GM23248 (cell line): ENCODE data around the gene EIF2B5. TPM values are rescaled to one million over a fixed set of nuclear protein-coding genes. Genes with fewer than 3 reads are reported as not detected.
"Not testable (repeated sequence)": the region's sequence is repeated elsewhere in the genome, so short reads cannot be mapped to it uniquely, and the experiment has no call there.

Experiments used
- DNase-seq: peaks from one replicate; pipeline ENCODE4 v3.0.0-alpha.2; 2015
- H2AFZ ChIP-seq: fragments of 200-600 bp; sonication (generic); 2 replicates; pipeline ENCODE4 v1.6.1; 2016; ENCODE audit warnings: antibody characterized with exemption
- H3F3A ChIP-seq: fragments of 200-600 bp; sonication (generic); 2 replicates; pipeline ENCODE4 v1.6.1; 2016; ENCODE audit warnings: mild to moderate bottlenecking, antibody characterized with exemption, mixed run types; ENCODE audit not compliant: insufficient read depth
- H3K27ac ChIP-seq: fragments of 200-600 bp; sonication (generic); 2 replicates; pipeline ENCODE4 v1.5.1; 2016; ENCODE audit warnings: mild to moderate bottlenecking
- H3K27me3 ChIP-seq: fragments of 200-600 bp; sonication (generic); replicated peaks from 2 replicates; pipeline ENCODE4 v1.6.1; 2016; ENCODE audit warnings: mild to moderate bottlenecking; ENCODE audit not compliant: insufficient read depth
- H3K36me3 ChIP-seq: fragments of 200-600 bp; sonication (generic); 2 replicates; pipeline ENCODE4 v1.6.1; 2016; ENCODE audit warnings: low read depth, mild to moderate bottlenecking
- H3K4me1 ChIP-seq: fragments of 200-600 bp; sonication (generic); 2 replicates; pipeline ENCODE4 v1.6.1; 2016; ENCODE audit warnings: mild to moderate bottlenecking; ENCODE audit not compliant: insufficient read depth
- H3K4me2 ChIP-seq: fragments of 200-600 bp; sonication (generic); one replicate; pipeline ENCODE4 v1.6.1; 2016; ENCODE audit warnings: mild to moderate bottlenecking; ENCODE audit not compliant: unreplicated experiment
- H3K4me3 ChIP-seq: fragments of 200-600 bp; sonication (generic); 2 replicates; pipeline ENCODE4 v1.5.1; 2016; ENCODE audit warnings: mild to moderate bottlenecking
- H3K79me2 ChIP-seq: fragments of 200-600 bp; sonication (generic); 2 replicates; pipeline ENCODE4 v1.6.1; 2016; ENCODE audit warnings: mild to moderate bottlenecking; ENCODE audit not compliant: insufficient read depth
- H3K9ac ChIP-seq: fragments of 200-600 bp; sonication (generic); 2 replicates; pipeline ENCODE4 v1.6.1; 2016; ENCODE audit warnings: mild to moderate bottlenecking
- H3K9me2 ChIP-seq: fragments of 200-600 bp; sonication (generic); 2 replicates; pipeline ENCODE4 v1.6.1; 2016; ENCODE audit warnings: mixed run types, mild to moderate bottlenecking, moderate library complexity; ENCODE audit not compliant: insufficient read depth
- H3K9me3 ChIP-seq: fragments of 200-600 bp; sonication (generic); one replicate; pipeline ENCODE4 v1.6.1; 2017; ENCODE audit warnings: low read depth
- H4K20me1 ChIP-seq: fragments of 200-600 bp; sonication (generic); 2 replicates; pipeline ENCODE4 v1.6.0; 2016; ENCODE audit not compliant: insufficient read depth
- EZH2 ChIP-seq: fragments of 200-600 bp; sonication (generic); IDR thresholded peaks from 2 replicates; pipeline ENCODE4 v1.6.1; 2018; ENCODE audit warnings: antibody characterized with exemption, mild to moderate bottlenecking; ENCODE audit not compliant: insufficient read depth, poor library complexity, severe bottlenecking
- EZH2phosphoT487 ChIP-seq: fragments of 200-600 bp; sonication (generic); IDR thresholded peaks from 2 replicates; pipeline ENCODE4 v1.6.1; 2018; ENCODE audit warnings: antibody characterized with exemption, moderate library complexity, mild to moderate bottlenecking, low read depth; ENCODE audit not compliant: insufficient read depth
- WGBS, 2 experiments: methylation state at CpG; one replicate each; pipeline ENCODE4 v1.1.6; 2015 to 2017; ENCODE audit warnings: low lambda C conversion rate in 2 of 2, low coverage in 1 of 2; ENCODE audit errors: missing lambda C conversion rate in 2 of 2; 5-methylcytosine and 5-hydroxymethylcytosine counted together
- in situ Hi-C: fragments of 300-500 bp; cut with MboI; formaldehyde crosslinking; loops from 2 replicates; pipeline ENCODE4 v1.15.0; 2020
- polyA plus RNA-seq: library from polyadenylated mRNA; unstranded; fragments of >200 nt; fragmentation: Nextera tagmentation; extraction: Ambion mirVana; gene quantifications from 2 replicates; pipeline ENCODE4 v1.2.1, GENCODE V29; 2016
- total RNA-seq: library from RNA; depleted of rRNA; stranded (reverse); fragments of >200 nt; shearing (Covaris generic); gene quantifications from 2 replicates; pipeline ENCODE4 v1.2.3, GENCODE V29; 2014

Gene EIF2B5
- total and polyA plus RNA-seq, 2 experiments from 2014 or later: 27.8 to 28.3 TPM

DNA sequence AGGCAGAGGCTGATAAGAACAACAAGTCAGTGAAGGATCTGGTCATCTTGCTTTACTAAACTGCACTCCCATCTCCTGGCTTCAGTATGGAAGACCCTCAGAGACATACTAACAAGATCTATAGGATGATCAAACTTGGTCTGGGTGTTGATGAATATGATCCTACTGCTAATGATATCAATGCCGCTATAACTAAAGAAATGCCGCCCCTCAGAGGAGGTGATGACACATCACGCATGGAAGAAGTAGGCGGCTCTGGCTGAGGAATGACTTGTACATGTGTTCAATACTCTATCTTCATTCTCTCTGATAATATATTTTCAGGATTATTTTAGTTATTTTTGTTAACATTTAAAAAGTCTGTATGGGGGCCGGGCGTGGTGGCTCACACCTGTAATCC lies 17.5 kb upstream of the EIF2B5 start:
- 53 to 62% methylated on average over 6 of the region's 6 CpGs for WGBS, 2 experiments
- no peaks in the 10 kb centered on the region for H3F3A ChIP-seq
- no peak overlapping the region for H3K4me2 ChIP-seq
- H3K9me2 ChIP-seq: no peaks in the 10 kb centered on the region
- H3K9ac ChIP-seq: no peak overlapping the region
- in situ Hi-C loops: no loop called here
- no peaks in the 10 kb centered on the region for H4K20me1 ChIP-seq
- no peaks in the 10 kb centered on the region for H3K9me3 ChIP-seq
- no peak overlapping the region for H3K27ac ChIP-seq
- H3K4me3 ChIP-seq: no peak overlapping the region
- no peaks in the 10 kb centered on the region for H3K79me2 ChIP-seq
- no peaks in the 10 kb centered on the region for H3K36me3 ChIP-seq
- no peak overlapping the region for H2AFZ ChIP-seq
- TF ChIP-seq EZH2phosphoT487 (no peak), EZH2 (no peak)
- peaks cover 9% of the 10 kb centered on the region for H3K27me3 ChIP-seq
- no peak for DNase-seq
- no peaks in the 10 kb centered on the region for H3K4me1 ChIP-seq

DNA sequence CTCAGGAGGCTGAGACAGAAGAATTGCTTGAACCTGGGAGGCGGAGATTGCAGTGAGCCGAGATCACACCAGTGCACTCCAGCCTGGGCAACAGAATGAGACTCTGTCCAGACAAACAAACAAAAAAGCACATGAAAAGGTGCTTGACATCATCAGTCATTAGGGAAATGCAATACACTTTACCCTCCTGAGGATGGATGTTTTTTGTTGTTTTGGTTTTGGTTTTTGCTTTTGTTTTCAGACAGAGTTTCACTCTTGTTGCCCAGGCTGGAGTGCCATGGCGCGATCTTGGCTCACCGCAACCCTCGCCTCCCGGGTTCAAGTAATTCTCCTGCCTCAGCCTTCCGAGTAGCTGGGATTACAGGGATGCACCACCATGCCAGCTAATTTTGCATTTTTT lies 14.1 kb upstream of the EIF2B5 start:
- H3F3A ChIP-seq, H3K9ac ChIP-seq, H3K79me2 ChIP-seq, H4K20me1 ChIP-seq, H3K9me3 ChIP-seq, H3K4me2 ChIP-seq, H3K9me2 ChIP-seq, in situ Hi-C loops, H2AFZ ChIP-seq, DNase-seq, H3K4me3 ChIP-seq, H3K27ac ChIP-seq, H3K27me3 ChIP-seq, H3K36me3 ChIP-seq, H3K4me1 ChIP-seq: not testable (repeated sequence)
- WGBS, 2 experiments: 92% methylated on average over 8 of the region's 8 CpGs

DNA sequence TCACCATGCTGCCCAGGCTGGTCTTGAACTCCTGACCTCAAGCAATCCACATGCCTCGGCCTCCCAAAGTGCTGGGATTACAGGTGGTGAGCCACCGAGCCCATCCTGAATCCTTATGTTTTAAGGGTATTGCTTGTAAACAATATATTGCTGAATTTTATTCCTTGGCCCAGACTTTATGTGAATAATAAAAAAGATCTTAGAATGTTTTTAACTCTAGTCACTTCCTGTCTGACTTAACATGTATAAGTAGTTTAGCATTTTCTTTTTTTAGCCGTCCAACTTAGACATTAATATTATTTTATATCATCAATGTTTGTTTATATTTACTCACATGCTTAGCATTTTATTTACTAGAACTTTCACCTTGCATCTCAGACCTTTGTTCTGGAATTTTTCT lies 9.2 kb upstream of the EIF2B5 start:
- TF ChIP-seq EZH2phosphoT487: no peak
- TF ChIP-seq EZH2: no peak
- H3K27ac ChIP-seq: no peak overlapping the region
- DNase-seq: peak; percentile 59
- H3K4me2 ChIP-seq: peak overlapping the region; percentile 33
- H3K9me3 ChIP-seq: no peaks in the 10 kb centered on the region
- H3F3A ChIP-seq: 0 out of 2 replicates have a peak, but pooled peaks cover 4% of the 10 kb centered on the region
- in situ Hi-C loops: no loop called here
- H3K9me2 ChIP-seq: no peaks in the 10 kb centered on the region
- H2AFZ ChIP-seq: peak overlapping the region; percentile 22; the same call in 1 of the 2 replicates
- H4K20me1 ChIP-seq: no peaks in the 10 kb centered on the region
- H3K9ac ChIP-seq: no peak overlapping the region
- H3K79me2 ChIP-seq: no peaks in the 10 kb centered on the region
- WGBS, 2 experiments: 49 to 51% methylated on average over 3 of the region's 3 CpGs
- H3K4me1 ChIP-seq: peaks cover 4% of the 10 kb centered on the region
- no peak overlapping the region for H3K4me3 ChIP-seq
- no peaks in the 10 kb centered on the region for H3K27me3 ChIP-seq
- no peaks in the 10 kb centered on the region for H3K36me3 ChIP-seq

DNA sequence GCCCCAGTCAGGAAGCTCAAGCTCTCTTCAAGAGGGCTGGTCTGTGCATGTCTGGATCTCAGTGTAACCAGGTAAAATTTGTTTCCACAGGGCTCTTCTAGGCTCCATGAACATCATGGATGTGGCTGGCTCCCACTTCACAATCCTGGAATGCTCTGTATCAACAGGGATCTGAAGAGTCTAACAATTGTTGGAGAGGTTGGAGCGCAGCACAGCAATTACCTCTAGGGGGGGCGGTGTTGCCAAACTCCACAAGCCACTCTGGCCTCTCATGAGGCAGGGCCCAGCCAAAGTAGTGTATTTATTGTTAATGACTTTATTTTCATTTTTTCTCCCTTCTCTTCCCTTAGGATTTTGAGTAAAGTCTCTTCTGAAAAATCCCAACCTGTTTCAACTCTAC lies 6.1 kb upstream of the EIF2B5 start:
- Histone ChIP-seq H3K9me3 (no peaks in the 10 kb centered on the region), H3K27ac (no peak overlapping the region), H3K4me2 (no peak overlapping the region), H4K20me1 (no peaks in the 10 kb centered on the region), H3K79me2 (no peaks in the 10 kb centered on the region), H3K27me3 (no peaks in the 10 kb centered on the region), H3F3A (0 out of 2 replicates have a peak, but pooled peaks cover 4% of the 10 kb centered on the region), H3K36me3 (no peaks in the 10 kb centered on the region), H3K9me2 (no peaks in the 10 kb centered on the region), H3K4me1 (peaks cover 4% of the 10 kb centered on the region), H3K9ac (no peak overlapping the region), H3K4me3 (no peak overlapping the region), H2AFZ (no peak overlapping the region)
- in situ Hi-C loops: no loop called here
- peak; percentile 73 for DNase-seq
- no peak for TF ChIP-seq EZH2
- TF ChIP-seq EZH2phosphoT487: no peak
- 25 to 36% methylated on average over 2 of the region's 2 CpGs for WGBS, 2 experiments

DNA sequence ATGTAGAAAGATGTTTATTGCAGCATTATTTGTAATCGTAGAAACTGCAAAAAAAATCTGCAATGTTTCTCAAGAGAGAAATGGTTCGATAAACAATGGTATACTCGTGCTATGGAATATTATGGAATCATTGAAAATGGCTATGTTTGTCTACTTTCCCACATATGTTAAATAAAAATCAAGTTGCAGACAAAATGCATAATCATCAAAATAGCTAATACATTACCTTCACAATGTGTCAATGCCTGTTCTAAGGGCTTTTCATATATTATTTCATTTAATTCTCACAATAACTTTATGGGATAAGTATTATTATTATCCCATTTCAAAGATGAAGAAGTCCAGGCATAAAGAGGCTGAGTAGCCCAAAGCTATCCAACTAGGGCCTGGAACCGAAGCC lies 2.2 kb upstream of the EIF2B5 start:
- H3K27ac ChIP-seq: no peak overlapping the region
- no peak for TF ChIP-seq EZH2
- TF ChIP-seq EZH2phosphoT487: no peak
- H3K4me1 ChIP-seq: peaks cover 11% of the 10 kb centered on the region
- no peak overlapping the region for H3K9ac ChIP-seq
- H3K79me2 ChIP-seq: peaks cover 27% of the 10 kb centered on the region
- H4K20me1 ChIP-seq: no peaks in the 10 kb centered on the region
- H3K4me2 ChIP-seq: no peak overlapping the region
- no peaks in the 10 kb centered on the region for H3K27me3 ChIP-seq
- no peaks in the 10 kb centered on the region for H3K9me3 ChIP-seq
- in situ Hi-C loops: no loop called here
- no peaks in the 10 kb centered on the region for H3K36me3 ChIP-seq
- WGBS, 2 experiments: 97 to 99% methylated on average over 4 of the region's 4 CpGs
- no peak overlapping the region for H3K4me3 ChIP-seq
- no peak for DNase-seq
- peak overlapping the region; percentile 91; the same call in 1 of the 2 replicates for H2AFZ ChIP-seq
- no peaks in the 10 kb centered on the region for H3K9me2 ChIP-seq
- H3F3A ChIP-seq: 0 out of 2 replicates have a peak, but pooled peaks cover 9% of the 10 kb centered on the region
